WTC11 (cell line): ENCODE data around the gene MOV10. TPM values are rescaled to one million over a fixed set of nuclear protein-coding genes. Genes with fewer than 3 reads are reported as not detected.

Experiments used
- ATAC-seq: fragments of 200-7000 bp; cut with Tn5 transposase; 2 replicates; pipeline ENCODE4 v1.10.0; 2021; ENCODE audit warnings: mild to moderate bottlenecking, moderate library complexity
- CTCF ChIA-PET: fragments of 300-600 bp; sonication (Branson Sonifier 250); formaldehyde crosslinking; loops from one replicate; lab custom pipeline; 2021; ENCODE audit warnings: antibody characterized with exemption; lab: Charles Lee
- POLR2A ChIA-PET: fragments of 350-600 bp; sonication (Branson Sonifier 250); formaldehyde crosslinking; loops from one replicate; lab custom pipeline; 2021; ENCODE audit warnings: antibody characterized with exemption; lab: Charles Lee
- DNase-seq: peaks from one replicate; pipeline ENCODE4 v3.0.0; 2021; ENCODE audit warnings: low spot score
- H3K27ac Mint-ChIP-seq: 2 replicates; pipeline ENCODE4 v1.8.0; 2021; ENCODE audit warnings: mixed read lengths
- H3K27me3 Mint-ChIP-seq: 2 replicates; pipeline ENCODE4 v1.8.0; 2021; ENCODE audit warnings: low read depth, mild to moderate bottlenecking, moderate library complexity, mixed read lengths
- H3K36me3 Mint-ChIP-seq: 2 replicates; pipeline ENCODE4 v1.8.0; 2021; ENCODE audit warnings: mixed read lengths
- H3K4me1 Mint-ChIP-seq: 2 replicates; pipeline ENCODE4 v1.8.0; 2022; ENCODE audit warnings: mixed read lengths
- H3K4me3 Mint-ChIP-seq: 2 replicates; pipeline ENCODE4 v1.8.0; 2021; ENCODE audit warnings: mild to moderate bottlenecking, moderate library complexity, mixed read lengths
- H3K9me3 Mint-ChIP-seq: 2 replicates; pipeline ENCODE4 v1.8.0; 2021; ENCODE audit warnings: mixed read lengths
- ARID4B ChIP-seq: sonication (generic); formaldehyde crosslinking; IDR thresholded peaks from 2 replicates; pipeline ENCODE4 v1.8.0; 2023; ENCODE audit warnings: missing genetic modification reagents, mild to moderate bottlenecking, borderline replicate concordance
- CBFB ChIP-seq: sonication (generic); formaldehyde crosslinking; IDR thresholded peaks from 2 replicates; pipeline ENCODE4 v1.8.1; 2022; ENCODE audit warnings: mild to moderate bottlenecking, low read depth, missing genetic modification reagents
- CDX4 ChIP-seq: fragments of 250-450 bp; sonication (Bioruptor Pico); IDR thresholded peaks from 2 replicates; pipeline ENCODE4 v1.9.0; 2021; ENCODE audit warnings: moderate library complexity, mild to moderate bottlenecking, inconsistent platforms, borderline replicate concordance
- CREM ChIP-seq: sonication (generic); formaldehyde crosslinking; IDR thresholded peaks from 2 replicates; pipeline ENCODE4 v1.8.1; 2022; ENCODE audit warnings: mild to moderate bottlenecking, missing genetic modification reagents, moderate library complexity
- CTCF ChIP-seq: fragments of 200-600 bp; IDR thresholded peaks from 2 replicates; pipeline ENCODE4 v1.8.0; 2022; ENCODE audit warnings: antibody characterized with exemption
- EMX1 ChIP-seq: fragments of 250-450 bp; sonication (Bioruptor Pico); IDR thresholded peaks from 2 replicates; pipeline ENCODE4 v1.8.0; 2021; ENCODE audit warnings: mild to moderate bottlenecking
- NFYB ChIP-seq: sonication (generic); formaldehyde crosslinking; conservative IDR thresholded peaks from 2 replicates; pipeline ENCODE4 v1.8.0; 2022; ENCODE audit warnings: low read depth, missing genetic modification reagents
- PRDM15 ChIP-seq: sonication (generic); formaldehyde crosslinking; IDR thresholded peaks from 2 replicates; pipeline ENCODE4 v1.8.0; 2022; ENCODE audit warnings: missing genetic modification reagents
- SMAD3 ChIP-seq: sonication (generic); formaldehyde crosslinking; IDR thresholded peaks from 2 replicates; pipeline ENCODE4 v1.8.0; 2022; ENCODE audit warnings: missing genetic modification reagents, mild to moderate bottlenecking, borderline replicate concordance
- TEAD4 ChIP-seq: sonication (generic); formaldehyde crosslinking; IDR thresholded peaks from 2 replicates; pipeline ENCODE4 v1.8.0; 2022; ENCODE audit warnings: mild to moderate bottlenecking, missing genetic modification reagents
- ZBTB21 ChIP-seq: sonication (generic); formaldehyde crosslinking; IDR thresholded peaks from 2 replicates; pipeline ENCODE4 v1.8.1; 2023; ENCODE audit warnings: mild to moderate bottlenecking, missing genetic modification reagents, borderline replicate concordance
- ZMAT4 ChIP-seq: fragments of 250-450 bp; sonication (Bioruptor Pico); IDR thresholded peaks from 2 replicates; pipeline ENCODE4 v1.9.0; 2021; ENCODE audit warnings: mild to moderate bottlenecking
- ZNF138 ChIP-seq: sonication (generic); formaldehyde crosslinking; conservative IDR thresholded peaks from 2 replicates; pipeline ENCODE4 v1.8.1; 2022; ENCODE audit warnings: mild to moderate bottlenecking, moderate library complexity, missing genetic modification reagents
- ZNF281 ChIP-seq: sonication (generic); formaldehyde crosslinking; IDR thresholded peaks from 2 replicates; pipeline ENCODE4 v1.8.0; 2023; ENCODE audit warnings: mild to moderate bottlenecking, missing genetic modification reagents
- total RNA-seq: library from RNA; stranded (reverse); gene quantifications from 3 replicates; pipeline ENCODE4 v1.2.3, GENCODE V29; 2021
- TF ChIP-seq, protein P1 (sequence below): fragments of 250-450 bp; sonication (Bioruptor Pico); IDR thresholded peaks from 2 replicates; pipeline ENCODE4 v1.8.0; 2021; ENCODE audit warnings: mild to moderate bottlenecking

MOV10 gene
- total RNA-seq, 1 experiment from 2014 or later, result 80.7 TPM

DNA sequence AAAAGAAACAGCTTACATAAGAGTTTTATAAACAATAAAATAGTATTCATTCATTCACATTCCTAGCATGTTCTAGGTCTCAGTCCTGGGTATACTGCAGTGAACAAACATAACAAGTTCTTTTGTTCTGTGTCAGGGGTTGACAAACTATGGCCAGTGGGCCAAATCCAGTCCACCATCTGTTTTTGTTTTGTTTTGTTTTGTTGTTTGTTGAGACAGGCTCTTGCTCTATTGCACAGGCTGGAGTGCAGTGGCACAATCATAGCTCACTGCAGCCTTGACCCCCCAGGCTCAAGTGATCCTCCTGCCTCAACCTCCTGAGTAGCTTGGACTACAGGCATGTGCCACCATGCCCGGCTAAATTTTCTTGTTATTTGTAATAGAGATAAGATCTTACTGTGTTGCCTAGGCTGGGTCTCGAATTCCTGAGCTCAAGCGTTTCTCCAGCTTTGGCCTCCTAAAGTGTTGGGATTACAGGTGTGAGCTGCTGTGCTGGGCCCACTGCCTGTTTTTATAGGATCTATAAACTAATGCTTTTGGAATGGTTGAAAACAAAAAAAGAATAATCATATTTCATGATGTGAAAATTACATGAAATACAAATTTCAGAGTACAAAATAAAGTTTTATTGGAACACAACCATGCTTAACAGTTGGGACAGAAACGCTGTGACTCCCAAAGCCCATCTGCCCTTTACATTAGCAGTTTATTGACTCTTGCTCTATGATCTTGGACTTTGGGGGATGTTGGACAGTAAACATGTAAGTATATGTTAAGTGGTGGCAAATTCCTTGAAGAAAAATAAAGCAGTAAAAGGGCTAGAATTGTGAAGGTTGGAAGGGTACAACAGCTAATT lies 37.0 kb upstream of the MOV10 start:
- TF ChIP-seq EMX1 (no peak), CREM (CRISPR knock-in tag) (no peak), CBFB (CRISPR knock-in tag) (no peak), ZBTB21 (CRISPR knock-in tag) (no peak), SMAD3 (no peak), TEAD4 (CRISPR knock-in tag) (no peak), ARID4B (CRISPR knock-in tag) (no peak), PRDM15 (CRISPR knock-in tag) (no peak), CDX4 (CRISPR knock-in tag) (no peak), CTCF (no peak), ZNF281 (CRISPR knock-in tag) (no peak), NFYB (CRISPR knock-in tag) (no peak), ZMAT4 (CRISPR knock-in tag) (no peak), ZNF138 (no peak)
- TF ChIP-seq, protein P1, sequence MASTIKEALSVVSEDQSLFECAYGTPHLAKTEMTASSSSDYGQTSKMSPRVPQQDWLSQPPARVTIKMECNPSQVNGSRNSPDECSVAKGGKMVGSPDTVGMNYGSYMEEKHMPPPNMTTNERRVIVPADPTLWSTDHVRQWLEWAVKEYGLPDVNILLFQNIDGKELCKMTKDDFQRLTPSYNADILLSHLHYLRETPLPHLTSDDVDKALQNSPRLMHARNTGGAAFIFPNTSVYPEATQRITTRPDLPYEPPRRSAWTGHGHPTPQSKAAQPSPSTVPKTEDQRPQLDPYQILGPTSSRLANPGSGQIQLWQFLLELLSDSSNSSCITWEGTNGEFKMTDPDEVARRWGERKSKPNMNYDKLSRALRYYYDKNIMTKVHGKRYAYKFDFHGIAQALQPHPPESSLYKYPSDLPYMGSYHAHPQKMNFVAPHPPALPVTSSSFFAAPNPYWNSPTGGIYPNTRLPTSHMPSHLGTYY, result no peak
- ChIA-PET CTCF (no interaction called here), POLR2A (no interaction called here)
- Mint-ChIP-seq H3K4me1 (peaks cover 6% of the 10 kb centered on the region), H3K4me3 (no peak overlapping the region), H3K36me3 (peaks cover 10% of the 10 kb centered on the region), H3K27ac (peak overlapping the region; percentile 78), H3K9me3 (peaks cover 10% of the 10 kb centered on the region), H3K27me3 (no peaks in the 10 kb centered on the region)
- no peak for DNase-seq
- no peak for ATAC-seq
